HEK293 (cell line): Measurements from ENCODE around the gene STEAP1.

Experiments
- CTCF ChIA-PET: fragments of 350-600 bp; formaldehyde crosslinking; extraction: SDS; loops from one replicate; lab custom pipeline; 2021; ENCODE audit warnings: antibody characterized with exemption; lab: Yijun Ruan, JAX
- POLR2A ChIA-PET: fragments of 300-600 bp; formaldehyde crosslinking; extraction: SDS; loops from one replicate; lab custom pipeline; 2020; ENCODE audit warnings: antibody characterized with exemption, inconsistent platforms; lab: Yijun Ruan, JAX
- H3K27ac ChIP-seq: fragments of 200-500 bp; sonication (Bioruptor generic); 2 replicates; pipeline ENCODE4 v1.5.1; 2014; ENCODE audit warnings: low read depth, low read length, control low read depth, inconsistent platforms; ENCODE audit errors: extremely low read depth
- H3K36me3 ChIP-seq, 2 experiments: fragments of 200-500 bp in 1 of 2; sonication (Bioruptor generic) in 1 of 2; 1 replicate in 1 of 2; 2 replicates in 1 of 2; pipeline ENCODE4 v1.5.1; 2014 to 2017; ENCODE audit warnings: inconsistent platforms in 2 of 2, low read length in 2 of 2; ENCODE audit not compliant: control insufficient read depth in 2 of 2, insufficient read depth in 1 of 2
- H3K4me1 ChIP-seq: fragments of 200-500 bp; sonication (Bioruptor generic); 2 replicates; pipeline ENCODE4 v1.5.1; 2014; ENCODE audit warnings: mild to moderate bottlenecking, low read length, inconsistent platforms; ENCODE audit not compliant: control insufficient read depth, insufficient read depth
- H3K4me3 ChIP-seq: 2 replicates; pipeline ENCODE4 v1.5.1; 2011; ENCODE audit warnings: low read depth, mild to moderate bottlenecking, control low read depth, low read length, moderate library complexity
- H3K9me3 ChIP-seq: fragments of 200-500 bp; sonication (Bioruptor generic); 2 replicates; pipeline ENCODE4 v1.5.1; 2014; ENCODE audit warnings: low read depth, low read length, inconsistent platforms; ENCODE audit not compliant: control insufficient read depth, insufficient read depth
- GLIS1 ChIP-seq: fragments of 450-650 bp; formaldehyde crosslinking; IDR thresholded peaks from 2 replicates; pipeline ENCODE4 v1.5.1; 2016; ENCODE audit warnings: missing biosample characterization, missing genetic modification characterization
- GLIS2 ChIP-seq: fragments of 450-650 bp; formaldehyde crosslinking; IDR thresholded peaks from 2 replicates; pipeline ENCODE4 v1.5.1; 2016; ENCODE audit warnings: missing biosample characterization, missing genetic modification characterization
- OVOL3 ChIP-seq: fragments of 450-650 bp; formaldehyde crosslinking; IDR thresholded peaks from 2 replicates; pipeline ENCODE4 v1.5.1; 2016; ENCODE audit warnings: missing biosample characterization, missing genetic modification characterization
- PBX3 ChIP-seq: sonication (generic); formaldehyde crosslinking; IDR thresholded peaks from 2 replicates; pipeline ENCODE4 v1.8.1; 2022; ENCODE audit warnings: mild to moderate bottlenecking, moderate library complexity, missing genetic modification reagents
- REPIN1 ChIP-seq: fragments of 450-650 bp; formaldehyde crosslinking; IDR thresholded peaks from 2 replicates; pipeline ENCODE4 v1.5.1; 2017; ENCODE audit warnings: missing biosample characterization, missing genetic modification characterization, low read depth
- SCRT2 ChIP-seq: fragments of 450-650 bp; formaldehyde crosslinking; IDR thresholded peaks from 2 replicates; pipeline ENCODE4 v1.5.1; 2016; ENCODE audit warnings: missing biosample characterization, missing genetic modification characterization
- SP2 ChIP-seq: fragments of 450-650 bp; formaldehyde crosslinking; IDR thresholded peaks from 2 replicates; pipeline ENCODE4 v1.5.1; 2016; ENCODE audit warnings: missing biosample characterization, missing genetic modification characterization
- SP3 ChIP-seq: fragments of 450-650 bp; formaldehyde crosslinking; IDR thresholded peaks from 2 replicates; pipeline ENCODE4 v1.5.1; 2016; ENCODE audit warnings: missing biosample characterization, missing genetic modification characterization
- ZBTB6 ChIP-seq: fragments of 450-650 bp; formaldehyde crosslinking; IDR thresholded peaks from 2 replicates; pipeline ENCODE4 v1.5.1; 2017; ENCODE audit warnings: missing biosample characterization, missing genetic modification characterization
- ZNF114 ChIP-seq: fragments of 450-650 bp; formaldehyde crosslinking; IDR thresholded peaks from 2 replicates; pipeline ENCODE4 v1.5.0; 2017; ENCODE audit warnings: missing biosample characterization, missing genetic modification characterization
- ZNF132 ChIP-seq: fragments of 450-650 bp; formaldehyde crosslinking; IDR thresholded peaks from 2 replicates; pipeline ENCODE4 v1.5.1; 2017; ENCODE audit warnings: missing biosample characterization, missing genetic modification characterization, borderline replicate concordance
- ZNF311 ChIP-seq: fragments of 450-650 bp; formaldehyde crosslinking; IDR thresholded peaks from 2 replicates; pipeline ENCODE4 v1.5.1; 2017; ENCODE audit warnings: missing biosample characterization, missing genetic modification characterization, borderline replicate concordance
- ZNF350 ChIP-seq: fragments of 450-650 bp; formaldehyde crosslinking; IDR thresholded peaks from 2 replicates; pipeline ENCODE4 v1.5.0; 2017; ENCODE audit warnings: missing biosample characterization, mild to moderate bottlenecking, missing genetic modification characterization
- ZNF362 ChIP-seq: fragments of 450-650 bp; formaldehyde crosslinking; IDR thresholded peaks from 2 replicates; pipeline ENCODE4 v1.5.1; 2016; ENCODE audit warnings: missing biosample characterization, missing genetic modification characterization
- ZNF366 ChIP-seq: fragments of 450-650 bp; formaldehyde crosslinking; conservative IDR thresholded peaks from 2 replicates; pipeline ENCODE4 v1.5.1; 2016; ENCODE audit warnings: missing biosample characterization, missing genetic modification characterization
- ZNF423 ChIP-seq: fragments of 450-650 bp; formaldehyde crosslinking; IDR thresholded peaks from 2 replicates; pipeline ENCODE4 v1.5.1; 2016; ENCODE audit warnings: missing biosample characterization, missing genetic modification characterization
- ZNF449 ChIP-seq: fragments of 450-650 bp; formaldehyde crosslinking; IDR thresholded peaks from 2 replicates; pipeline ENCODE4 v1.5.1; 2017; ENCODE audit warnings: missing biosample characterization, mild to moderate bottlenecking, missing genetic modification characterization, moderate library complexity
- ZNF549 ChIP-seq: fragments of 450-650 bp; IDR thresholded peaks from 2 replicates; pipeline ENCODE4 v1.5.1; 2018; ENCODE audit warnings: missing biosample characterization, missing genetic modification characterization, mild to moderate bottlenecking, inconsistent platforms, moderate library complexity
- ZNF621 ChIP-seq: fragments of 450-650 bp; formaldehyde crosslinking; IDR thresholded peaks from 2 replicates; pipeline ENCODE4 v1.5.1; 2017; ENCODE audit warnings: missing biosample characterization, missing genetic modification characterization
- ZNF626 ChIP-seq: fragments of 450-650 bp; sonication (Bioruptor Pico); formaldehyde crosslinking; IDR thresholded peaks from 2 replicates; pipeline ENCODE4 v1.5.1; 2018; ENCODE audit warnings: missing biosample characterization, missing genetic modification characterization, inconsistent platforms
- ZNF654 ChIP-seq: fragments of 450-650 bp; formaldehyde crosslinking; IDR thresholded peaks from 2 replicates; pipeline ENCODE4 v1.5.1; 2016; ENCODE audit warnings: low read depth, missing biosample characterization, missing genetic modification characterization
- ZNF707 ChIP-seq: fragments of 450-650 bp; formaldehyde crosslinking; IDR thresholded peaks from 2 replicates; pipeline ENCODE4 v1.5.1; 2016; ENCODE audit warnings: missing biosample characterization, missing genetic modification characterization
- ZNF837 ChIP-seq: fragments of 450-650 bp; formaldehyde crosslinking; IDR thresholded peaks from 2 replicates; pipeline ENCODE4 v1.5.1; 2016; ENCODE audit warnings: missing biosample characterization, missing genetic modification characterization
- ZXDB ChIP-seq: fragments of 450-650 bp; formaldehyde crosslinking; IDR thresholded peaks from 2 replicates; pipeline ENCODE4 v1.5.1; 2016; ENCODE audit warnings: missing biosample characterization, missing genetic modification characterization
- TF ChIP-seq, protein P1 (sequence below): fragments of 450-650 bp; formaldehyde crosslinking; IDR thresholded peaks from 2 replicates; pipeline ENCODE4 v1.5.1; 2016; ENCODE audit warnings: missing biosample characterization, missing genetic modification characterization

STEAP1 gene

GRCh38 chr7:90176195-90176594, 21.9 kb downstream of the STEAP1 start (continued):
- TF ChIP-seq ZBTB6 (tag by site-specific recombination) (no peak), ZNF362 (tag by site-specific recombination) (no peak), ZNF366 (no peak), ZNF311 (tag by site-specific recombination) (no peak), SP2 (no peak), ZNF350 (tag by site-specific recombination) (no peak), ZNF132 (tag by site-specific recombination) (no peak), ZNF654 (tag by site-specific recombination) (no peak), PBX3 (CRISPR knock-in tag) (no peak)
- TF ChIP-seq, protein P1, sequence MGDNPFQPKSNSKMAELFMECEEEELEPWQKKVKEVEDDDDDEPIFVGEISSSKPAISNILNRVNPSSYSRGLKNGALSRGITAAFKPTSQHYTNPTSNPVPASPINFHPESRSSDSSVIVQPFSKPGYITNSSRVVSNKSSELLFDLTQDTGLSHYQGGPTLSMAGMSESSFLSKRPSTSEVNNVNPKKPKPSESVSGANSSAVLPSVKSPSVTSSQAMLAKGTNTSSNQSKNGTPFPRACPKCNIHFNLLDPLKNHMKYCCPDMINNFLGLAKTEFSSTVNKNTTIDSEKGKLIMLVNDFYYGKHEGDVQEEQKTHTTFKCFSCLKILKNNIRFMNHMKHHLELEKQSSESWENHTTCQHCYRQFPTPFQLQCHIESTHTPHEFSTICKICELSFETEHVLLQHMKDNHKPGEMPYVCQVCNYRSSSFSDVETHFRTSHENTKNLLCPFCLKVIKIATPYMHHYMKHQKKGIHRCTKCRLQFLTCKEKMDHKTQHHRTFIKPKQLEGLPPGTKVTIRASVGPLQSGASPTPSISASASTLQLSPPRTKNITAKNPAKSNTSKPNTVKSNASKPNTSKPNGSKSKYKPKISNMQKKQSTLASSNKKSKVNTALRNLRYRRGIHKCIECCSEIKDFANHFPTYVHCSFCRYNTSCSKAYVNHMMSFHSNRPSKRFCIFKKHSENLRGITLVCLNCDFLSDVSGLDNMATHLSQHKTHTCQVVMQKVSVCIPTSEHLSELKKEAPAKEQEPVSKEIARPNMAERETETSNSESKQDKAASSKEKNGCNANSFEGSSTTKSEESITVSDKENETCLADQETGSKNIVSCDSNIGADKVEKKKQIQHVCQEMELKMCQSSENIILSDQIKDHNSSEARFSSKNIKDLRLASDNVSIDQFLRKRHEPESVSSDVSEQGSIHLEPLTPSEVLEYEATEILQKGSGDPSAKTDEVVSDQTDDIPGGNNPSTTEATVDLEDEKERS (tag by site-specific recombination), result no peak

GRCh38 chr7:90178166-90178565, 23.9 kb downstream of the STEAP1 start:
- ChIA-PET POLR2A (no interaction called here), CTCF (interaction anchor here (1.3 to 2.1 kb wide), 2 partner anchors 9 to 33 kb away, joined by 3 to 8 read pairs; partner anchors contain the start of gene STEAP2)
- Histone ChIP-seq H3K4me1 (no peaks in the 10 kb centered on the region), H3K27ac (no peak overlapping the region), H3K36me3 (no peaks in the 10 kb centered on the region), H3K9me3 (no peaks in the 10 kb centered on the region), H3K4me3 (no peak overlapping the region)
- TF ChIP-seq ZNF114 (tag by site-specific recombination) (no peak), SP3 (no peak), GLIS2 (no peak), ZNF350 (tag by site-specific recombination) (no peak), ZXDB (no peak), GLIS1 (no peak), REPIN1 (tag by site-specific recombination) (no peak), ZNF837 (tag by site-specific recombination) (no peak), OVOL3 (tag by site-specific recombination) (no peak), SCRT2 (tag by site-specific recombination) (no peak), ZNF549 (no peak), ZNF621 (no peak), ZNF449 (tag by site-specific recombination) (no peak), ZNF707 (tag by site-specific recombination) (no peak), ZNF423 (tag by site-specific recombination) (no peak), ZNF626 (no peak)
